Astrocyte of the hippocampus (primary cell): ENCODE results near the gene SNX15.
A peak's percentile ranks its signal among the peaks of the same experiment; 100 is the strongest.
"Not testable (repeated sequence)": the region's sequence is repeated elsewhere in the genome, so short reads cannot be mapped to it uniquely, and the experiment has no call there.

Experiments used
- DNase-seq: peaks from one replicate; pipeline ENCODE4 v3.0.0; 2011; ENCODE audit warnings: low read depth, low spot score

Gene SNX15, protein sequence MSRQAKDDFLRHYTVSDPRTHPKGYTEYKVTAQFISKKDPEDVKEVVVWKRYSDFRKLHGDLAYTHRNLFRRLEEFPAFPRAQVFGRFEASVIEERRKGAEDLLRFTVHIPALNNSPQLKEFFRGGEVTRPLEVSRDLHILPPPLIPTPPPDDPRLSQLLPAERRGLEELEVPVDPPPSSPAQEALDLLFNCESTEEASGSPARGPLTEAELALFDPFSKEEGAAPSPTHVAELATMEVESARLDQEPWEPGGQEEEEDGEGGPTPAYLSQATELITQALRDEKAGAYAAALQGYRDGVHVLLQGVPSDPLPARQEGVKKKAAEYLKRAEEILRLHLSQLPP

DNA sequence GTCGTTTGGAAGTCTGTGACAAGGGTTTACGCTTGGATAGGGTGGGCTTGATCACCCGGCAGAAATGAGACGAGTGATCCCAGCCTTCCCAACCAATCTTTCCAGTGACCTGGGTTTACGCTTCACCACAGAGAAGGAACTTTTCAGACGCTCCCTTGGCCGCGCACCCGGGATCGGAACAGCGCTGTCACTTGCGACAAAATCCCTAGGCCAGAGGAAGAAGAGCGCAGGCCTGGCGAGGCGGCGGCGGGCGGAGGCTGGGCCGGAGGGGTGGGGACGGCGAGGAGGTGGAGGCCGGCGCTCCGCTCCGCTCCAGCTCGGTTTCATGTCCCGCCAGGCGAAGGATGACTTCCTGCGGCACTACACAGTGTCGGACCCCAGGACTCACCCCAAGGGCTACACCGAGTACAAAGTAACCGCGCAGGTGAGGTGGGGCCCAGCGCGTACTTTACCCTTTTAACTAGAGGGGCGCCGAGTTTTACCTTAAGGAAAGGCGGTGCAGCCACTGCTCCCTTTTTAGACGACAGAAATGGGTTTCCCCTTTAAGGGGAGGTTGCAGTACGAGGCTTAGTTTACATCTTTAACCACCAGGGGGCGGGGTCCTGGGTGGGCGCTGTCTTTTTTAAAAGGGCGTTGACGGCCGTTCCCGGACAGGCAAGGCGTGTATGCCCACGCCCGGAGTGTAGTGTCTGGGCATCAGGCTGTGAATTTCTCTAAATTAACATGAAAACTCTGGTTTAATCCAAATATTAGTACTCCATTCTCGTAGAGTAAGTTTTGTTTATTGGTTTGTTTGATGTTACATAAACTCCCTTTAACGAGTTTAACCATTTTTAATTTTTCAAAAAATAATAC, at the start of gene SNX15:
Gene SNX15, plus strand, starts transcription at position 227 of the 855 bp plus-strand sequence. Its CDS starts 99 bp downstream, at position 326.
- DNase-seq: peak; percentile 98

DNA sequence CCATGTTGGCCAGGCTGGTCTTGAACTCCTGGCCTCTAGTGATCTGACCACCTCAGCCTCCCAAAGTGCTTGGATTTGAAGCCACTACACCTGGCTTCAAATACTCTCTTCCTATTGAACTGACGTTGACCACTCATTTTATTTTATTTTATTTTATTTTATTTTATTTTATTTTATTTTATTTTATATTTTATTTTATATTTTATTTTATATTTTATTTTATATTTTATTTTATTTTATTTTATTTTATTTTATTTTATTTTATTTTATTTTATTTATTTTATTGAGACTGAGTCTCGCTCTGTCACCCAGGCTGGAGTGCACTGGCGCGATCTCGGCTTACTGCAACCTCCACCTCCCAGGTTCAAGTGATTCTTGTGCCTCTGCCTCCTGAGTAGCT, 43.9 kb upstream of the SNX15 start:
- not testable (repeated sequence) for DNase-seq

DNA sequence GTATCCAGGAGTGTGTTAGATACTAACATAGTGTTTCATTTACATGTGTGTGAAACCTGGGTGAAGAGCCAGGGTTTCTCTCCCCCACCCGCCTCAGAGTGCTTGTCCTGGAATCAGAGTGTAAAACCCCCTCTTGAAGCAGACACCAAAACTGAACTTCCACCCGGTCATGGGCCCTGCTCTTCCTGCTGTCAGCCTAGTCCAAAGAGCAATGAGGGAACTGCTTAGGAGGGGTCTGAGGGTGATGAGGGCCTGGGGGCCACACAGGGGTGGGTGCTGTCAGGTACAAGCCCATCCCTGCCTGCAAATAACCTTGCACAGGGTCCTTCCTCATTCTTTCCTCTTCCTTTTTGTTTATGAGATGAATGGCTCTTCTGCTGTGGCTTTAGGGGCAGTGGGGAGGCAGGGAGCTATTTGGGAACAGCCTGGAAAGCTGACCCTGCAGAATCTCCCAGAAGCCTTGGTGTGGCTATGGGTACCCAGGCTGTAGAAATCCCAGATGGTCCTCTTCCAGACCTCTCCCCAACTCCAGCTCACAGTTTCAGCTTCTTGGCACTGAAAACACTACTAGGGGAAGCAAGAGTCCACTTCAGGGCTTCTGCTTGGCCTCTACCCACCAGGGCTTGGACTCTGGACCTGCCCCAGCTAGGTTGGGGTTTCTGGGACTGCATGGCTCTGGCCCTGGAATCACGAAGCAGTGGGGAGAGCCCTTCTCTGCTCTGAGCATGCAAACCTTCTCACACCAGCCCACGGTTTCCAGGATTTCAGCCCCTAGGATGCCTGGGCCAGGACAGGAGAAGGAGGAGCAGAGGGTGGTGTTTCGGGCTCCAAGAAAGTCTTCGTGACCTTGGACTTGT, 39.0 kb upstream of the SNX15 start:
- no peak for DNase-seq

DNA sequence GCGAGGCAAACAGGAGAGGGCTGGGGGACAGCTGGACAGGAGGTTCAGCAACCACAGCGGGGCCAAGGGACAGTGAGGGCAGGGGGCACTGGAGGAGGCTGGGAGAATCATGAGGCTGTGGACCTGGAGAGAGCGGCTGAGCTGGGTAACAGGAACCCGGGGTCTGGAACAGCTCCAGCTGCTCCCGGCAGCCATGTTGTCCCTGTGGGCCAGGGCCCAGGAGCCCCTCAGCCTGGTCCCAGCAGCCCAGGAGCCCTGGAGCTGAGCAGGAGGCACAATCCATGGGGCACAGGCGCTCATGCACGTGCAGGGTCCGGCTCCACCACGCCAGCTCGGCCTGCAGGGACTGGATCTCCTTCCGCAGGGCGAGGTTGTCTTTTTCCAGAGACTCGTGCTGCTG, 37.8 kb upstream of the SNX15 start:
- DNase-seq: no peak

DNA sequence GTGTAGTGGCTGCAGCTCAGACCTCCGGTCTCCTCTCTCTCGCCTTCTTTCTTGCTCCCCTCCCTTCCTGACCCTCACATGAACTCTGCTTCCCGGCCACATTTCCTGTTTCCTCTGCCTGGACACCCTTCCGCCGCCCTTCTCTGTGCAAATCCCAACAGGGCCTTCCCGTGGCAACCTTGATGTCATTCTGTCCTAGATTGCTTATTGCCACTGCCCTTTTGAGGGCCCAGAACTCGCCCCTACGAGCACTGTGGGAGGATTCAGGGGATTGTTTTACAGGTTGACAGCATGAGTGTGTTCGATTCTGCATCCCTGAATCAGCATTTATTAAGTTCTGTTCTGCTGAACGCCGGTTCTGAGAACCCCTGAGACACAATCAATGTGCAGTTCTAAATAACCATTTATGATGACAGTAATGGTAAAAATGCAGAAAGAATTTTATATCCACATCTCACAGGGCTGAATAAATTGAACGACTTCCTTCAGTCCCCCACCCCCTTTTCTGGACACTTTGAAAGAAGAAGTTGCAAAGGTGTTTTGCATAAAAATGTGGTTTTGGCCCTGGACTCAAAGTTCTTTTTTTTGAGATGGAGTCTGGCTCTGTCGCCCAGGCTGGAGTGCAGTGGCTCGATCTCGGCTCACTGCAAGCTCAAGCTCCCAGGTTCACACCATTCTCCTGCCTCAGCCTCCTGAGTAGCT, 36.9 kb upstream of the SNX15 start:
- DNase-seq: peak; percentile 11

DNA sequence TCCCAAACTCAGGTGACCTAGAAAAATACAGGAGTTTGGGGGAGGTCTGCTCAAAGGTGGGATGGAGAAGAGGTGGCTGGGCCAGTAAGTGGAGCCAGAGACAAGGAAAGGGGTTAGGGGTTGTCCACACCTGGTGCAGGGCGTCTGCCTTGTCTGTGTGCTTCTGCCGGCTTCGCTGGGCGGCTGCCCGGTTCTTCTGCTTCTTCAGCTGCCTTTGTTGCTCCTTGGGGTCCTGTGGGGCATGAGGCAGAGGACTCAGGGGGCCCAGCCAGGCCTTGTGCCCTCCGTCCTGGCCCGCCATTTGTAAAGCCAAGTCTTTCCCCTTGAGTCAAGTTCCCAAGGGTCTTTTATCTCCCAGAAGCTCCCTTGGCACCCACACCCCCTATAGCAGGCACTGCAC, 32.9 kb upstream of the SNX15 start:
- DNase-seq: no peak

DNA sequence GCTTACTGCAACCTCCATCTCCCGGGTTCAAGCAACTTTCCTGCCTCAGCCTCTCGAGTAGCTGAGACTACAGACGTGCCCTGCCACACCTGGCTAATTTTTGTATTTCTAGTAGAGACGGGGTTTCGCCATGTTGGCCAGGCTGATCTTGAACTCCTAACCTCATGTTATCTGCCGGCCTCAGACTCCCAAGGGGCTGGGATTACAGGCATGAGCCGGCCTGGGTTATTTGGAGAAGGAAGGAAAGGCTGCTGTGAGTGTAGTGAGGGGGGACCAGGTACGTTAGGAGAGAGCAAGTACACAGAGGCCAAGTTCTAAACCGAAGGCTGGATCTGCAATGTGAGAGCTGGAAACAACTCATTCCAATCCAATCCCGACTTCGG, 30.9 kb upstream of the SNX15 start:
- DNase-seq: no peak

DNA sequence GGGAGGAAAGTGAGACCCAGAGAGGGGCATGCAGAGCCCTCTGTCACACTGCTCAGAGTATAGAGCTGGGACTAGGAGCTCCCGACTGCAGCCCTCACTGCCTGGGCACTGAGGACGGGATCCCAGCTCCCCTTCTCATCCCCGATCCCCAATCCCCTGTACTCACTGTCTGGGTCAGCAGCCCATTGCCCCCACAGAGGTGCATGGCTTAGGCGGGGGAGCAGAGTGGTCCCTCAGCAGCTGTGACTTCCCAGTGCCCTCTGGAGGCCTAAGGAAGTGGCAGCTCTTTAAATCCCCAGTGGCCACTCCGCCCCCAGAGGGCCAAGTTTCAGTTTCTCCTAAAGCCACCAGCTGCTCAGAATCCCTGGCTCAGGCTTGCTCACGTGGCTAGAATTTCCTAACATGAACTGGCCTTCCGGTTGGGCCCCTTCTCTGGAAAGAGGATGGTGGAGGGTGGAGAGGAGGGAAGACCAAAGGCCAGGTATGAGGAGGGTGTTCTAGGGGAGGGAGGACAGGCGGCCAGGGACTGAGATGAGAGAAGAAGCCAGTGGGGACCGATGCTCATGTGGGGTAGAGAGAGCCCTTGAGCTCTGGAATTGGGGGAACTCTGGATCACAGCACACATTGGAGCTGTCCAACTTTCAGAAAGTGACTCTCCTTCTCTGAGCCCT, 30.4 kb upstream of the SNX15 start, which contains the start of gene BATF2:
Gene BATF2, minus strand, starts transcription at position 262 of the 671 bp plus-strand sequence. Its CDS starts 57 bp downstream, at position 205.
- peak; percentile 60 for DNase-seq

DNA sequence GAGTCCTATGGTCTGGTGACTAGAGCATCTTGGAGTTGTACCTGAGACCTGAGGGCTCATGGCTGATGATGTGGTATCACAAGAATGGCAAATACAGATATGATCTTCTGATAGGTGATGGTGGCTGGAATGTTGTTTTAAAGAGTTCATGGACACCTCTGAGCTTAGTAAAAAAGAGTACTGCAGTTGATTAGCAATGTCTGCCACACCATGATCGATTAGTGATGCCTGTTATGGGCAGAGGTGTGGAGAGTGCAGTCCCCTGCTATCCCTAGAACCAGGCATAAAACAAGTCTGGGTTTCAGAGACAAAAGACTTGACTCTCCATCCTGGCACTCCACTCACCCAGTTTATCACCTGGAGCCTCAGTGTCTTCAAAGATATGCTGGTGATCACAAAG, 29.1 kb upstream of the SNX15 start:
- DNase-seq: no peak

DNA sequence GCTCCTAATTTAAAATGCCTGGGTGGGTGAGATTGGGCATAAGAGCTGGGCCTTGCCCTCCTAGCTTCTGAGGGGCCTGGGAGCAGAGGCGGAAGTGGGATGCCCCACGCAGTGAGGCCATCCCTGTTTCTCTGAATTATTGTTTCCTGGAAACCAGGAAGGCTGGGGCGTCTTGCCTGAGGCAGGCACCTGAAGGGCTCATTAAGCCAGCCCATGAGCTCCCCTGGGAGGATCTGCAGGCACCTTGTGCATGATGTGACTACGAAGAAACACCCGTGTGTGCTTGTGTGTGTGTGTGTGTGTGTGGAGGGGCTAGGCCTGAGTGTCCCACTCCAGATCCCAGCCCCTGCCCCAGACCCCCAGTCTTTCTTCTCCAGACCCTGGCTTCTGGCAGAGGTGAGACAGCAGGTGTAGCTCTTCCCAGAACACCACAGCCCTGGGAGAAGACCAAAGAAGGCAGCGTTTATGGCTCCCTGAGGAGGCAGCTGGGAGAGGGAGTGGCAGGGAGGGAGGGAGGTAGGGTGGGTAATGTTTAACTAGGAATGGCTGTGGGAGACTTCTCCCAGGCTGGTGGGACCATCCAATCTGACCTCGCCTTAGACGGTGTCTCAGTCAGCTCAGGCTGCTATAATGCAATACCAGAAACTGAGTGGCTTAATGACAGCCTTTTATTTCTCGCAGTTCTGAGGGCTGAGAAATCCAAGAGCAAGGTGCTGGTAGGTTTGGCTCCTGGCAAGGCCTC, 28.4 kb upstream of the SNX15 start:
- DNase-seq: no peak

DNA sequence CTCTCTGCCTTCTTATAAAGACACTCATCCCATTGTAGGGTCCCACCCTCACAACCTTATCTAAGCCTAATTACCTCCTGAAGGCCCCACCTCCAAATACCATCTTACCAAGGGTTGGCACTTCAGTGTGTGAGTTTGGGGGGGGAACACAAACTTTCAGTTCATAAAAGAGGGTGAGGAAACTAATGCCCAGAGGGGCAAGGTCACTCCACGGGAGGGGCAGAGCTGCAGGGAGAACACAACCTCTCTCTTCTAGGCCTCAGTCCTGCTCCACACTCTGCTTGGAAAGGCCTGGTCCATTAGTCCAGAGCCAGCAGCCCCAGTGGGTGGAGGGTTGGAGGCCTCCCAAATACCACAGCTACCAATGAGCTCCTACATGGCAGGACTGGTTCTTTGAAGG, 27.8 kb upstream of the SNX15 start:
- DNase-seq: no peak

DNA sequence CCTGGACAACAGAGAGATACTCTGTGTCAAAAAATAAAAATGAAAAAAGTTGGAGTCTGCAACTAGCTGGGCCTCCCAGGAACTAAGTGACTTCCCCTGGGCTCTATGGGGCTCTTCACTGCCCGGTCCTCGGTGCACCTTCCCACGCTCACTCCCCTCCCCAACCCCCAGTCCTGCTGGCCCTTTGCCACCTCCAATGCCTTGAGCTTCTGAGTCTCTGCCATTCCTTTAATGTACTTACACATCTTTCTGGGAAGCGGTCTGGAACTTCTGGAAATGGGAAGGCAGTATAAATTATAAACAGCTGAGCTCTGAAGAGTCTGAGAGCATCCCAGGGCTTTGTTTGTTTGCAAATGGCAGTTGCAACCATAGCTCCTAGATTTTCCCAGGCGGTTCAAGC, 24.5 kb upstream of the SNX15 start:
- no peak for DNase-seq

DNA sequence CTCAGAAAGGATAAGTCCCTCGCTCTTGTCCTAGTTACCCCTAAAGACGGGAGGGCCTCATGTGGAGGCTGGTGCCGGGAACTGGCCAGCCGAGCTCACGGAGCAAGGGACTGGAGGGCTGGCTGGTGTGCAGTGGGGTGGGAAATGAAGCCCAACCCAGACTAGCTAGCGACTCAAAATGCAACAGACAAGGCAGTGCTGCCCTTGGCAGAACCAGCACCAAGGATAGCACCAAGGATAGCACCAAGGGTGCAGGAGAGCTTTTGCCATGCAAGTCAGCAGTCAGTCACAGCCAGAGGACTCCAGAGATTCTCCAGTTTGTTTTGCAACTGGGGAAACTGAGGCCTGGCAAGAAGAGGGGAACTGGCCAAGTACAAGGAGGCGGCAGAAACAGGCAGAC, 24.0 kb upstream of the SNX15 start:
- DNase-seq: peak; percentile 65

DNA sequence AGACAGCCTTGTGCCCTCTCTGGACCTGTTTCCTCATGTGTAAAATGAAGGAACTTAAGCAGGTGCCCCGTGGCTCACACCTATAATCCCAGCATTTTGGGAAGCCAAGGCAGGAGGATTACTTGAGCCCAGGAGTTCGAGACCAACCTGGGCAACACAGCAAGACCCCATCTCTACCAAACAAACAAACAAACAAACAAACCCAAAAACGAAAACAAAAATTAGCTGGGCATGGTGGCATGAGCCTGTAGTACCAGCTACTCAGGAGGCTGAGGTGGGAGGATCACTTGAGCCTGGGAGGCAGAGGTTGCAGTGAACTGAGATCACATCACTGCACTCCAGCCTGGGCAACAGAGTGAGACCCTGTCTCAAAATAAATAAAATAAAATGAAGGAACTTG, 23.3 kb upstream of the SNX15 start:
- DNase-seq: not testable (repeated sequence)

DNA sequence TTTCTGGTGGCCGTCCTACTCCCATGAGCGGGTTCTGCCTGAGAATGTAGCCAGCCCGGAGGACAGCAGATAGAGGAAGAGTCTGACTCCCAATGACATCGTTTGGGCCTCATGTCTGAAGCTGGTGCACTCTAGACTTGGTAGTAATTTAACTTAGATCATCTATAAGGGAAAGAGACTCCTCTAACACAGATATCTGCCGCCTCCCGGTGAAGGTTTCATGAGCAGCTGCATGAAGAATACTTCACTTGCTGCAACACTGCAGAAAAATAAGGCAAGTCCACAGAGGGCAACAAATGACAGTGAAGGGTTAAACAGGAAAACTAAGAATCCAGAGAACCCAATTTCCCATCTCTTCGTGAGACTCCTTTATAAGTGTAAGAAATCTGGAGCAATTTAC, 19.2 kb upstream of the SNX15 start:
- DNase-seq: no peak

DNA sequence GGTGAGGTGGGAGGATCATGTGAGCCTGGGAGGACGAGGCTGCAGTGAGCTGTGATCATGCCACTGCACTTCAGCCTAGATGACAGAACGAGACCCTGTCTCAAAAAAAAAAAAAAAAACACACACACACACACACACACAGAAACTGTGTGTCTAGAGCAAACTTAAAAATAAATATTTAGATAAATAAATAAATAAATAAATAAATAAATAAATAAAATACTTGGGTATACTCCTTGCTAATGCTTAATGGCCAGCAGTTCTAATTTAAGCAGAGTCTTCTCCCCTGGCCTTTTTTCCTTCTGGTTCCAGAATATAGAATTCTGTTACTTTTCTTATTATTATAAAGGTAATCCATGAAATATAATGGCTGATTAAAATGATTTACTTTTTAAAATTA, 18.4 kb upstream of the SNX15 start:
- no peak for DNase-seq

DNA sequence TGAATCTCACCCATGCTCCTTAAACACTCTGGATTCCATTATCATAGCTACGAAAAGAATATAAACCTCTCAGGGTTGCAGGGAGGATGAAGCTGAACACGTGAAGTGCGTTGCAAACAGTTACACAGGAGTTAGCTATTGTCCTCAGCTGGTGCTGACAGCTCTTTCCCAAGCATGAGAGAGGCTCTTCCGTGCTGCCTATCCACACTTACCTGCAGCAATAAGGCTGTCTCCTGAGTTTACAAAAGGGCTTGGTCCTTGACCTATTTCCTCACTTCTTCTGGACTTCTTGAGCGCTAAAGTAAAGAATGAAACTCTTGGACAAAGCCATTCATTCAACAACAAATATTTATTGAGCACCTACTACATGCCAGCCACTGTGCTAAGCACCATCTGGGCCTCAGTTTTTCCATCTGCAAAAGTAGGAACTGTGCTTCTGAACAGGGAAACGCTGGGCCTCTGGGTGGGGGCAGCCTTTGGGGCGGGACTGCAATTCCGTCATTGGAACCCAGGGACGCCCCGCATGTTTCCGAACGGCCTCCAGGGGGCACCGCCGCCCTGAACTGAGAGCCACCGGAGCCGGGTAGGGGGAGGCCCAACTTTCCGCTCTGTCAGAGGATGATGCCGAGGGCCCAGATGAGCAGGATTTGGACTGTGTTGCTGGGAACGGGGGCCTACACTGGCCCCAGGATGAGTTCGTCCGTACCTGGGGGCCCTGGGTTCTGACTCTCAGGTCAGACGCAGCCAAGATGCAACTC, 13.9 kb upstream of the SNX15 start:
- peak; percentile 94 for DNase-seq

DNA sequence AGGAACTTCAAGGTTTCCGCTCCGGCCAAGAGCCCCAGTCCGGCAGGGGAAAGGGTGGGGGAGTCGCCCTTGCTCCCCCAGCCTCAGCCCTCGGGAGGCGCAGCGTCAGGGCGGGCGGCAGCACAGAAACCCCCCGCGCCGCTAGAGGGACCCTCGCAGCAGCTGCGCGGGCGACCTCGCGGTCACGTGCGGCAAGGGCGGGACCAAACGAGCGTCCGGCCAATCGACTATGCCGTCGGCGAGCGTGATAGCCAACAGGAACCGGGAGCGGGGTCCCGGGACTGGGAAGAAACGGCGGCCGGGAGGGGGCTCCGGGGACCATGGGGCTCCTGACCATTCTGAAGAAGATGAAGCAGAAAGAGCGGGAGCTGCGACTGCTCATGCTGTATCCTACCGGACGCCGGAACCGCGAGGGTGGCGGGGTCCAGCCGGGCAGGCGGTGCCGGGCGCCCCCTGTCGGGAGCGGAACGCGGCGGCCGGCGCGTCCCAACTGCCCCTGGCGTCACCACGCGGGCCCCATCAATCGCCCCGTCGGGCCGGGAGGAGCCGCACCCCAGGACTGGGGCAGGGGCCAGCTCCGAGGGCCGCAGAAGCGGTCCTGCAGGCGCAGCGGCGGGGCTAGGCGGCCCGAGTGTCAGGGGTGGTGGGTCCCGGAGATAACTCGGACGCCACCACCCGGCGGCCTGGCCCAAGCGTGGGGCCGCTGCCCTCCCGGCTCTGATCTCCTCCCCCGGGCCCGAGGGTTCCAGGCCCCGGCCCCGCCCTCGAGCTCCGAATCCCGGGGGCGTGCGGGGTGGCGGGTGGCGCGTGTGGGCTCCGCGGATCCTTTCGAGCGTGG, 13.1 kb upstream of the SNX15 start, which contains the start of gene ARL2:
Gene ARL2, plus strand, starts transcription at position 273 of the 838 bp plus-strand sequence. Its CDS starts 48 bp downstream, at position 321.
- peak; percentile 96 for DNase-seq
